PC-3 (cell line): ENCODE measurements around the gene NXPH4. TPM values are rescaled to one million over a fixed set of nuclear protein-coding genes. Genes with fewer than 3 reads are reported as not detected.

Source experiments
- ATAC-seq: fragments of 200-7000 bp; cut with Tn5 transposase; 2 replicates; pipeline ENCODE4 v1.9.1; 2020; ENCODE audit warnings: mild to moderate bottlenecking, moderate library complexity
- BruUV-seq: library from RNA; stranded (reverse); fragments of 400-500 nt; replicated peaks from 2 replicates; lab custom pipeline; 2021; lab: Mats Ljungman, UMichigan
- CTCF ChIA-PET: fragments of 300-600 bp; sonication (Branson Sonifier 250); formaldehyde crosslinking; loops from one replicate; lab custom pipeline; 2022; ENCODE audit warnings: antibody characterized with exemption; lab: Charles Lee
- POLR2A ChIA-PET: fragments of 300-600 bp; sonication (Branson Sonifier 250); formaldehyde crosslinking; loops from one replicate; lab custom pipeline; 2022; ENCODE audit warnings: antibody characterized with exemption; ENCODE audit not compliant: unreplicated experiment; lab: Charles Lee
- DNase-seq: peaks from one replicate; pipeline ENCODE4 v3.0.0-alpha.2; 2015
- H2AFZ ChIP-seq: fragments of 300-600 bp; sonication (generic); 2 replicates; pipeline ENCODE4 v1.6.0; 2016; ENCODE audit warnings: antibody characterized with exemption, low read length
- H3F3A ChIP-seq: fragments of 300-600 bp; sonication (generic); one replicate; pipeline ENCODE4 v1.6.0; 2017; ENCODE audit warnings: antibody characterized with exemption, low read length, control low read depth, mild to moderate bottlenecking; ENCODE audit not compliant: unreplicated experiment
- H3K27ac ChIP-seq: fragments of 300-600 bp; sonication (generic); 2 replicates; pipeline ENCODE4 v1.5.1; 2016; ENCODE audit warnings: mild to moderate bottlenecking, low read length
- H3K27me3 ChIP-seq: fragments of 300-600 bp; sonication (generic); 2 replicates; pipeline ENCODE4 v1.6.1; 2016; ENCODE audit warnings: low read length, mixed read lengths
- H3K36me3 ChIP-seq: fragments of 300-600 bp; sonication (generic); 2 replicates; pipeline ENCODE4 v1.6.1; 2016; ENCODE audit warnings: low read depth, mixed run types, low read length, mixed read lengths
- H3K4me1 ChIP-seq: fragments of 300-600 bp; sonication (generic); 2 replicates; pipeline ENCODE4 v1.5.1; 2016; ENCODE audit warnings: low read length; ENCODE audit not compliant: insufficient read depth
- H3K4me2 ChIP-seq: fragments of 300-600 bp; sonication (generic); 2 replicates; pipeline ENCODE4 v1.6.0; 2016; ENCODE audit warnings: low read length
- H3K4me3 ChIP-seq: fragments of 300-600 bp; sonication (generic); 2 replicates; pipeline ENCODE4 v1.5.1; 2016; ENCODE audit warnings: mild to moderate bottlenecking, low read length, mixed read lengths
- H3K79me2 ChIP-seq: fragments of 300-600 bp; sonication (generic); 2 replicates; pipeline ENCODE4 v1.6.1; 2017; ENCODE audit warnings: low read length, mixed read lengths
- H3K9ac ChIP-seq: fragments of 300-600 bp; sonication (generic); 2 replicates; pipeline ENCODE4 v1.6.0; 2016; ENCODE audit warnings: mild to moderate bottlenecking, low read length
- H3K9me2 ChIP-seq: fragments of 300-600 bp; sonication (generic); replicated peaks from 2 replicates; pipeline ENCODE4 v1.6.1; 2016; ENCODE audit warnings: mixed run types, low read length, mixed read lengths
- H3K9me3 ChIP-seq: fragments of 300-600 bp; sonication (generic); 2 replicates; pipeline ENCODE4 v1.6.1; 2016; ENCODE audit warnings: low read length, mixed read lengths
- H4K20me1 ChIP-seq: fragments of 300-600 bp; sonication (generic); 2 replicates; pipeline ENCODE4 v1.6.1; 2016; ENCODE audit warnings: low read length, mixed read lengths
- EZH2 ChIP-seq: fragments of 300-600 bp; sonication (generic); IDR thresholded peaks from one replicate; pipeline ENCODE4 v1.6.1; 2017; ENCODE audit warnings: antibody characterized with exemption, mild to moderate bottlenecking, low read length; ENCODE audit not compliant: unreplicated experiment
- EZH2phosphoT487 ChIP-seq: fragments of 300-600 bp; sonication (generic); IDR thresholded peaks from 2 replicates; pipeline ENCODE4 v1.6.1; 2018; ENCODE audit warnings: mild to moderate bottlenecking, antibody characterized with exemption, low read length, borderline replicate concordance
- intact Hi-C: fragments of 100-400 bp; cut with micrococcal nuclease; formaldehyde crosslinking; loops from 2 replicates; pipeline ENCODE4 v1.9.0; 2023
- total RNA-seq: library from RNA; depleted of rRNA; stranded (reverse); fragments of >200 nt; gene quantifications from 2 replicates; pipeline ENCODE4 v1.2.3, GENCODE V29; 2014
- TF ChIP-seq, protein P1 (sequence below): fragments of 300-600 bp; sonication (generic); conservative IDR thresholded peaks from 2 replicates; pipeline ENCODE4 v1.5.1; 2017; ENCODE audit warnings: antibody characterized with exemption, low read depth, mild to moderate bottlenecking, low read length

NXPH4 gene
- total RNA-seq, 1 experiment from 2014 or later: 15.1 TPM

DNA sequence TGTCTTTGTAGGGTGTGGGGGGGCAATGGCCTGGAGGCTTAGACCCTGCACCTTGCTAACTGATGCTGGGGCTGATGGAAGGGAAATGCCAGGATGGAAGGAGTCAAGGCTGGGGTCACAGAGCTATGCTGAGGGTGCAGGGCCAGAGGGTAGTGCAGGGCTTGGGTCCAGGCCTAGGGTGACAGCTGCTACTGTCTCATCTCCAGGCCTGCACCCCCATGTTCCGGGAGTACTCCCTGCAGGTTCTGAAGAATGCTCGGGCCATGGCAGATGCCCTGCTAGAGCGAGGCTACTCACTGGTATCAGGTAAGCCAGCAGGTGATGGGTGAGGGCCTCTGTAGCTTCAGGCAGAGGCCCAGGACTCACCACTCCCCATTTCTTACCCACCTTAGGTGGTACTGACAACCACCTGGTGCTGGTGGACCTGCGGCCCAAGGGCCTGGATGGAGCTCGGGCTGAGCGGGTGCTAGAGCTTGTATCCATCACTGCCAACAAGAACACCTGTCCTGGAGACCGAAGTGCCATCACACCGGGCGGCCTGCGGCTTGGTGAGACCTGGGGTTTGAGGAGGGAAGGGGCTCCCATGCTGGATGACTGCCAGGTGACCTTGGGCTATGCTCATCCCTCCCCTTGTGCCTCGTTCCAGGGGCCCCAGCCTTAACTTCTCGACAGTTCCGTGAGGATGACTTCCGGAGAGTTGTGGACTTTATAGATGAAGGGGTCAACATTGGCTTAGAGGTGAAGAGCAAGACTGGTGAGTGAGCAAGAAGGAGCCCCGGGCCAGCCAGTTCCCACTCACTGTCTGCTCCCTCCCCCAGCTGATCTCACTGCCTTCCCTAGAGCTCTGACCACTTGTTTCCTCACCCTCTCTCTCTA is 17.0 kb downstream of the NXPH4 start:
- no peaks in the 10 kb centered on the region for H3K9me3 ChIP-seq
- CTCF ChIA-PET: no interaction called here
- H3K4me1 ChIP-seq: peaks cover 19% of the 10 kb centered on the region
- DNase-seq: no peak
- no peak overlapping the region for H3K4me3 ChIP-seq
- no TSS peak for BruUV-seq
- H3K27ac ChIP-seq: no peak overlapping the region
- intact Hi-C loops: no loop called here
- no peak for ATAC-seq
- H3F3A ChIP-seq: no peaks in the 10 kb centered on the region
- TF ChIP-seq, protein P1, sequence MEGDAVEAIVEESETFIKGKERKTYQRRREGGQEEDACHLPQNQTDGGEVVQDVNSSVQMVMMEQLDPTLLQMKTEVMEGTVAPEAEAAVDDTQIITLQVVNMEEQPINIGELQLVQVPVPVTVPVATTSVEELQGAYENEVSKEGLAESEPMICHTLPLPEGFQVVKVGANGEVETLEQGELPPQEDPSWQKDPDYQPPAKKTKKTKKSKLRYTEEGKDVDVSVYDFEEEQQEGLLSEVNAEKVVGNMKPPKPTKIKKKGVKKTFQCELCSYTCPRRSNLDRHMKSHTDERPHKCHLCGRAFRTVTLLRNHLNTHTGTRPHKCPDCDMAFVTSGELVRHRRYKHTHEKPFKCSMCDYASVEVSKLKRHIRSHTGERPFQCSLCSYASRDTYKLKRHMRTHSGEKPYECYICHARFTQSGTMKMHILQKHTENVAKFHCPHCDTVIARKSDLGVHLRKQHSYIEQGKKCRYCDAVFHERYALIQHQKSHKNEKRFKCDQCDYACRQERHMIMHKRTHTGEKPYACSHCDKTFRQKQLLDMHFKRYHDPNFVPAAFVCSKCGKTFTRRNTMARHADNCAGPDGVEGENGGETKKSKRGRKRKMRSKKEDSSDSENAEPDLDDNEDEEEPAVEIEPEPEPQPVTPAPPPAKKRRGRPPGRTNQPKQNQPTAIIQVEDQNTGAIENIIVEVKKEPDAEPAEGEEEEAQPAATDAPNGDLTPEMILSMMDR: no peak
- TF ChIP-seq EZH2 (no peak), EZH2phosphoT487 (no peak)
- no peak overlapping the region for H3K9ac ChIP-seq
- POLR2A ChIA-PET: no interaction called here
- H3K27me3 ChIP-seq: no peaks in the 10 kb centered on the region
- peaks cover 2% of the 10 kb centered on the region; the same call in 1 of the 2 replicates for H4K20me1 ChIP-seq
- H3K79me2 ChIP-seq: peaks cover 38% of the 10 kb centered on the region
- no peak overlapping the region for H2AFZ ChIP-seq
- H3K9me2 ChIP-seq: no peaks in the 10 kb centered on the region
- H3K4me2 ChIP-seq: no peak overlapping the region
- H3K36me3 ChIP-seq: peaks cover 34% of the 10 kb centered on the region; the same call in 1 of the 2 replicates

DNA sequence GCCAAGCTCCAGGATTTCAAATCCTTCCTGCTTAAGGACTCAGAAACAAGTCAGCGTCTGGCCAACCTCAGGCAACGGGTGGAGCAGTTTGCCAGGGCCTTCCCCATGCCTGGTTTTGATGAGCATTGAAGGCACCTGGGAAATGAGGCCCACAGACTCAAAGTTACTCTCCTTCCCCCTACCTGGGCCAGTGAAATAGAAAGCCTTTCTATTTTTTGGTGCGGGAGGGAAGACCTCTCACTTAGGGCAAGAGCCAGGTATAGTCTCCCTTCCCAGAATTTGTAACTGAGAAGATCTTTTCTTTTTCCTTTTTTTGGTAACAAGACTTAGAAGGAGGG is 17.6 kb downstream of the NXPH4 start:
- Histone ChIP-seq H2AFZ (no peak overlapping the region), H3K27ac (no peak overlapping the region), H3K4me1 (peaks cover 18% of the 10 kb centered on the region), H3K4me2 (no peak overlapping the region), H3K9ac (no peak overlapping the region), H3K36me3 (peaks cover 34% of the 10 kb centered on the region; the same call in 1 of the 2 replicates), H3F3A (no peaks in the 10 kb centered on the region), H3K27me3 (no peaks in the 10 kb centered on the region), H4K20me1 (peaks cover 2% of the 10 kb centered on the region; the same call in 1 of the 2 replicates), H3K79me2 (peaks cover 38% of the 10 kb centered on the region), H3K9me3 (no peaks in the 10 kb centered on the region), H3K4me3 (no peak overlapping the region), H3K9me2 (no peaks in the 10 kb centered on the region)
- DNase-seq (no peak), ATAC-seq (no peak)
- no TSS peak for BruUV-seq
- intact Hi-C loops: no loop called here
- POLR2A ChIA-PET: no interaction called here
- CTCF ChIA-PET: no interaction called here
- TF ChIP-seq EZH2 (no peak), EZH2phosphoT487 (no peak)
- TF ChIP-seq, protein P1: no peak

DNA sequence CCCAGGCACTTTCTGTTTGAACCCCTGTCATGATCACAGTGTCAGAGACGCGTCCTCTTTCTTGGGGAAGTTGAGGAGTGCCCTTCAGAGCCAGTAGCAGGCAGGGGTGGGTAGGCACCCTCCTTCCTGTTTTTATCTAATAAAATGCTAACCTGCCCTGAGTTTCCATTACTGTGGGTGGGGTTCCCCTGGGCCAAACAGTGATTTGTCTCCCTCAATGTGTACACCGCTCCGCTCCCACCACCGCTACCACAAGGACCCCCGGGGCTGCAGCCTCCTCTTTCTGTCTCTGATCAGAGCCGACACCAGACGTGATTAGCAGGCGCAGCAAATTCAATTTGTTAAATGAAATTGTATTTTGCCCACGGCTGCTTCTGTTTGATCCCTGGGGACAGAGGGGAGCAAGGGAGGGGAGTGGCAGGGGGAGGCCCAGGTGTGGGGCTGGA is 18.0 kb downstream of the NXPH4 start:
- intact Hi-C loops: no loop called here
- no TSS peak for BruUV-seq
- Histone ChIP-seq H3K4me1 (peaks cover 20% of the 10 kb centered on the region), H3K9ac (no peak overlapping the region), H3K9me2 (no peaks in the 10 kb centered on the region), H3F3A (no peaks in the 10 kb centered on the region), H2AFZ (no peak overlapping the region), H3K36me3 (peaks cover 34% of the 10 kb centered on the region; the same call in 1 of the 2 replicates), H3K27me3 (no peaks in the 10 kb centered on the region), H4K20me1 (peaks cover 2% of the 10 kb centered on the region; the same call in 1 of the 2 replicates), H3K9me3 (no peaks in the 10 kb centered on the region), H3K27ac (no peak overlapping the region), H3K79me2 (peaks cover 36% of the 10 kb centered on the region), H3K4me2 (no peak overlapping the region), H3K4me3 (no peak overlapping the region)
- DNase-seq (no peak), ATAC-seq (no peak)
- CTCF ChIA-PET: no interaction called here
- TF ChIP-seq, protein P1: no peak
- TF ChIP-seq EZH2 (no peak), EZH2phosphoT487 (no peak)
- POLR2A ChIA-PET: no interaction called here
